Adrenal gland (tissue), 12 donors: ENCODE data around the gene IRF8. TPM values are rescaled to one million over a fixed set of nuclear protein-coding genes. Genes with fewer than 3 reads are reported as not detected.

Experiments used
- DNase-seq, 7 donors: peaks; one replicate each; pipeline ENCODE4 v3.0.0-alpha.2; 2019 to 2020
- H3K27ac ChIP-seq, 5 donors: fragments of 200-600 bp; sonication (generic) in 4 of 5; 1 replicate in 3 of 5; 2 replicates in 2 of 5; pipeline versions ENCODE4 v1.5.1 to v1.8.0; 2016 to 2020; ENCODE audit warnings: mild to moderate bottlenecking in 1 of 5
- H3K27me3 ChIP-seq: fragments of 200-600 bp; 2 replicates; pipeline ENCODE4 v1.8.0; 2021
- H3K36me3 ChIP-seq, 2 donors: fragments of 200-600 bp; replicated peaks in 1 of 2; 1 replicate in 1 of 2; 2 replicates in 1 of 2; pipeline versions ENCODE4 v1.5.1 to v1.8.0; 2018 to 2022
- H3K4me1 ChIP-seq, 2 donors: fragments of 200-600 bp; replicated peaks in 1 of 2; 1 replicate in 1 of 2; 2 replicates in 1 of 2; pipeline versions ENCODE4 v1.5.1 to v1.8.0; 2018 to 2021
- H3K4me3 ChIP-seq, 4 donors: fragments of 200-600 bp; sonication (generic) in 3 of 4; one replicate each; pipeline ENCODE4 v1.5.1; 2016 to 2018
- H3K9me3 ChIP-seq, 3 donors: fragments of 200-600 bp; sonication (generic) in 1 of 3; replicated peaks in 1 of 3; 1 replicate in 2 of 3; 2 replicates in 1 of 3; pipeline versions ENCODE4 v1.5.1 to v1.8.0; 2016 to 2021
- POLR2A ChIP-seq, 2 donors: fragments of 450-650 bp; IDR thresholded peaks; one replicate each; pipeline ENCODE4 v1.6.1; 2017; ENCODE audit warnings: antibody characterized with exemption in 2 of 2, mild to moderate bottlenecking in 2 of 2, moderate library complexity in 1 of 2
- WGBS, 4 donors: extraction: QIAGEN DNeasy Blood & Tissue Kit in 2 of 4; methylation state at CpG; one replicate each; pipeline versions ENCODE4 v1.1.5 to v1.1.7; 2013 to 2017; 5-methylcytosine and 5-hydroxymethylcytosine counted together
- intact Hi-C, 2 donors: fragments of 100-400 bp; cut with DNase I; formaldehyde crosslinking; loops; one replicate each; pipeline versions ENCODE4 v1.14.1 to v1.15.0; 2022 to 2023
- polyA plus RNA-seq, 3 donors: library from polyadenylated mRNA; stranded (reverse); fragments of 200-250 nt in 2 of 3; fragments of 350-450 nt in 1 of 3; fragmentation: Illumina TruSeq in 1 of 3; extraction: RNeasy Lipid Tissue Mini Kit (QIAGEN cat#74804) in 1 of 3; gene quantifications; one replicate each; pipeline ENCODE4 v1.2.3, GENCODE V29; 2013 to 2014
- total RNA-seq, 9 donors: library from RNA; depleted of rRNA in 4 of 9; stranded (reverse); fragments of >200 nt in 4 of 9; fragments of 120-200 nt in 1 of 9; fragmentation: NEBNext Ultra II Directional in 1 of 9; extraction: Animal tissue kit (Norgen Biotek cat#: 25700) in 1 of 9; gene quantifications; one replicate each; pipeline versions ENCODE4 v1.1.0 to v1.2.4, GENCODE V29; 2013 to 2023
- TF ChIP-seq, protein P1 (sequence below), 6 experiments: fragments of 450-650 bp in 4 of 6; fragments of 200-600 bp in 2 of 6; sonication (generic) in 1 of 6; IDR thresholded peaks; 1 replicate in 5 of 6; 2 replicates in 1 of 6; pipeline versions ENCODE4 v1.5.1 to v1.8.0; 2016 to 2021; ENCODE audit warnings: antibody characterized with exemption in 6 of 6, mild to moderate bottlenecking in 2 of 6, moderate library complexity in 1 of 6
- donor health status: healthy with polysubstance abuse.
- donor health status: Bipolar disorder and iron deficiency.
- donor health status: DM: yes; HTN: yes; CAD: no.
- donor health status: DM: no; HTN: no; CAD: no.
- donor health status: DM: no; HTN: no; CAD: no.
- donor health status: DM: yes; HTN: yes; CAD: no.

IRF8 gene
- total and polyA plus RNA-seq, 12 donors: 3.4 to 40.1 (median 16.3) TPM

DNA sequence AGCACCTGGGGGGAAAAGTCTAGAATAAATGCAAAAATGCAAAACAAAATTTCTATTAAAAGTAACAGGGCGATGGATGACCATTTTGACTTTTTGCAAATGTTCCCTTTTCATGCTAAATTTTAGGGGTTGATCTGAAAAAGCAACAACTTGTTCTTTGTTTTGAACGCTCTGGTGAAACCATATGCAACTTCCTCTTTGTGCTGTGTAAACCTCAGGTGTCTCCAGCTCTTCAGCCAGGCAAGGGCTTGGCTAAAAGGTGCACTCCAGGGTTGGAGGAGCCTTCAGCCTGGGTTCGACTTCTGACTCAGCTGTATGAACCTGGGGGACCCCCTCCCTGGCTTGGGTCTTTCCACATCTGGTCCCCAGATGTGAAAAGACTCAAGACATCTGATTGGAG lies 9.5 kb downstream of the IRF8 start:
- no peaks in the 10 kb centered on the region for H3K9me3 ChIP-seq
- no peak overlapping the region for H3K4me3 ChIP-seq
- no peak for TF ChIP-seq POLR2A (IDR thresholded peaks at IDR 0.05)
- TF ChIP-seq, protein P1, sequence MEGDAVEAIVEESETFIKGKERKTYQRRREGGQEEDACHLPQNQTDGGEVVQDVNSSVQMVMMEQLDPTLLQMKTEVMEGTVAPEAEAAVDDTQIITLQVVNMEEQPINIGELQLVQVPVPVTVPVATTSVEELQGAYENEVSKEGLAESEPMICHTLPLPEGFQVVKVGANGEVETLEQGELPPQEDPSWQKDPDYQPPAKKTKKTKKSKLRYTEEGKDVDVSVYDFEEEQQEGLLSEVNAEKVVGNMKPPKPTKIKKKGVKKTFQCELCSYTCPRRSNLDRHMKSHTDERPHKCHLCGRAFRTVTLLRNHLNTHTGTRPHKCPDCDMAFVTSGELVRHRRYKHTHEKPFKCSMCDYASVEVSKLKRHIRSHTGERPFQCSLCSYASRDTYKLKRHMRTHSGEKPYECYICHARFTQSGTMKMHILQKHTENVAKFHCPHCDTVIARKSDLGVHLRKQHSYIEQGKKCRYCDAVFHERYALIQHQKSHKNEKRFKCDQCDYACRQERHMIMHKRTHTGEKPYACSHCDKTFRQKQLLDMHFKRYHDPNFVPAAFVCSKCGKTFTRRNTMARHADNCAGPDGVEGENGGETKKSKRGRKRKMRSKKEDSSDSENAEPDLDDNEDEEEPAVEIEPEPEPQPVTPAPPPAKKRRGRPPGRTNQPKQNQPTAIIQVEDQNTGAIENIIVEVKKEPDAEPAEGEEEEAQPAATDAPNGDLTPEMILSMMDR (IDR thresholded peaks at IDR 0.05): no peak
- peaks cover 7 to 24% of the 10 kb centered on the region in 2 donors for H3K4me1 ChIP-seq
- intact Hi-C loops: no loop called here
- 52 to 73% (median 63%) methylated on average over 3 of the region's 3 CpGs for WGBS, 4 donors
- peak overlapping the region in 3 of 5 donors; percentile 4 to 69 (median 69) for H3K27ac ChIP-seq
- no peak for DNase-seq
- H3K27me3 ChIP-seq: no peaks in the 10 kb centered on the region
- no peaks in the 10 kb centered on the region for H3K36me3 ChIP-seq

DNA sequence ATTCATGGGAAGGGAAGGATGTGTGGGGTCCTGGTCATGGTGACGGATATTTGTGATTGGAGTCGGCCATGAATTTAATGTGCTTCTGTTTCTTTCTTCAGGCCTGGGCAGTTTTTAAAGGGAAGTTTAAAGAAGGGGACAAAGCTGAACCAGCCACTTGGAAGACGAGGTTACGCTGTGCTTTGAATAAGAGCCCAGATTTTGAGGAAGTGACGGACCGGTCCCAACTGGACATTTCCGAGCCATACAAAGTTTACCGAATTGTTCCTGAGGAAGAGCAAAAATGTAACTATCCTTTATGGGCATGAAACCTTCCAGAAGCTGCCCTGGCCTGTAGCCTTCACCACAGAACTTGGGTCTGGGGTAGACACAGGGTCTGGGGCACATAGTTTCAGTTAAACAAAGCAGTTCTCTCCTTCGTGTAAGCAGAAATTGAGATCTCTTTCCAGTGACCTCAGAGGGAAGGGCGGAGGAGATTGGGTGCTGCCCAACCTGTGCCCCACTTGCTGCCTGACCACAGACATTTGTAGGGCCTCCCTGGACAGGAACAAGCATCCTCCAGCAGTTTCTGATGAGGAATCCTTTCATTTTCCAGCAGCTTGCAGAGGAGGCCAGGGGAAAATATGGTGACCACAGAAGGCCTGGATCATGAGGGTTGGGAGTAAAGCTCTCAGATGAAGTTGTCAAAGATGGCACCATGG lies 10.1 kb downstream of the IRF8 start:
- no peaks in the 10 kb centered on the region for H3K36me3 ChIP-seq

DNA sequence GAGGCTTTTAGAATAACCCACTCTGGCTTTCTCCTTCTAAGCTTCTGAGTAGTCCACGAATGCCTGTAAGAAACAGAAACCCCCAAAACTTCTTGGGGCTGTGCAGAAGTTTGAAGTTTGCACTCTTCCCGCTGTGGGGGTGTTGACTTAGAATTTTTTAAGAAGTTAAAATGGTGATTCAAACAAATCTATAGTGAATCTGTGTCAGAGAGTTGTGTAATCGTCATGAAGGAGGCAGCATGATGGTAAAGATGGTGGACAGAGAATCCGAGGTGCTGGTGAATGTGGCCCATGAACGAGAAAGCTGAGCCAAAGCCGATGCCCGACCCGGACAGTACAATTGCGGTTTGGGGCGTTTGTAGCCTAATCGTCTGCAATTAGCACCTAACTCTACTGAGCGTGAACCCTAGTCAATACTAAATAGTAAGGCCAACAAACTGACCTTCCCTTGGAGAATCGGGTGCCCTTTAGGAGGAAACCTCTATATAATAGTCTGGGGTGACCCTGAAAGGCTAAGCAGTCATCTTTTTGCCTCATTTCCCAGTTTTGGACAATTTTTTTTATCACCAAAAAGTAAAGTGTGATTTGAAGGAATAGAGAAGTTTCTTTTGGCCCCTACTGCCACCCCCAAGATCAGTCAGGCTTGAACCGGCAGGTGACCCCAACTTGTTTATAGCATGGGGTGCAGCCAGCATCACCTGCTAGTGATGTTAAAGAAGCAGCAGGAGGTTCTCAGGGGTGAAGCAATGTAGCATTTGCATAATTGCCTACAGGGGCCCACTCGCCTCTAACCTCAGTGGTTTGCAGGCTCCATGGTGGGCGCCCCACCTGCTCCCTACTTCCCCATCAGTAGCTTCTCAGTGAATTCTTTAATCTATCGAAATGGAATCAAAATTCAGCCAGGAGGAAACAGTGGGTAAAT lies 11.2 kb downstream of the IRF8 start:
- Histone ChIP-seq H3K9me3 (no peaks in the 10 kb centered on the region), H3K4me3 (no peak overlapping the region), H3K4me1 (peaks cover 7 to 24% of the 10 kb centered on the region in 2 donors), H3K27ac (peak overlapping the region in 2 of 5 donors; percentile 13 to 69), H3K27me3 (no peaks in the 10 kb centered on the region), H3K36me3 (no peaks in the 10 kb centered on the region)
- WGBS, 4 donors: 74 to 89% (median 82%) methylated on average over 17 of the region's 17 CpGs
- DNase-seq: no peak
- TF ChIP-seq POLR2A (IDR thresholded peaks at IDR 0.05): no peak
- TF ChIP-seq, protein P1 (IDR thresholded peaks at IDR 0.05): no peak
- intact Hi-C loops: no loop called here

More for the DNA sequence above, 10.1 kb downstream of the IRF8 start:
- TF ChIP-seq, protein P1 (IDR thresholded peaks at IDR 0.05): no peak
- TF ChIP-seq POLR2A (IDR thresholded peaks at IDR 0.05): no peak
- Histone ChIP-seq H3K4me1 (peaks cover 7 to 24% of the 10 kb centered on the region in 2 donors), H3K27me3 (no peaks in the 10 kb centered on the region), H3K27ac (peak overlapping the region in 3 of 5 donors; percentile 31 to 77 (median 69)), H3K9me3 (no peaks in the 10 kb centered on the region), H3K4me3 (no peak overlapping the region)
- intact Hi-C loops: no loop called here
- 67 to 73% (median 70%) methylated on average over 10 of the region's 10 CpGs for WGBS, 4 donors
- peak in 2 of 7 donors; percentile 32 to 39 for DNase-seq

DNA sequence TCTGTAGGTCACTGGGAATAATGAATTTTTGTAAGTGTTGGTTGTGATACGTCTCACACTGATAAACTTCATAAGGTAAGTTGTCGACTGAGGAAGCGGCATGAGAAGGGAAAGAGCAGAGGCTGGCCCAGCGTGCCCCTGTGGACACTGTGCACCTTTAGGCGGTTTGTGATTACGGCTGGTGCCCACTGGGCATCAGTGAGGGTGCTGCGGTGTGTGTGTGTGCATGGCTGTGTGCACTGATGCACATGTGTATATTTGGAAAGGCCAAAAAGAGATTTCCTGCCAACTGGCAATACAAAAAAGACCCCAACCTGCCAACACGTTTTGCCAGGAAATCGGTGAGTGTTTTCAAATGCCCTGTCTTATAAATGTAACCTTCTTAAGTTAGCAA lies 11.9 kb downstream of the IRF8 start:
- H3K36me3 ChIP-seq: no peaks in the 10 kb centered on the region
- H3K4me3 ChIP-seq: no peak overlapping the region
- DNase-seq: no peak
- H3K4me1 ChIP-seq: peaks cover 7 to 24% of the 10 kb centered on the region in 2 donors
- intact Hi-C loops: no loop called here
- no peaks in the 10 kb centered on the region for H3K27me3 ChIP-seq
- no peaks in the 10 kb centered on the region for H3K9me3 ChIP-seq
- H3K27ac ChIP-seq: peak overlapping the region in 1 of 5 donors; percentile 8
- 72 to 81% (median 78%) methylated on average over 9 of the region's 9 CpGs for WGBS, 4 donors
- TF ChIP-seq, protein P1 (IDR thresholded peaks at IDR 0.05): no peak
- TF ChIP-seq POLR2A (IDR thresholded peaks at IDR 0.05): no peak
